HG03342 (cell line): ENCODE results near the gene DDX19B.
"Not testable (repeated sequence)": the region's sequence is repeated elsewhere in the genome, so short reads cannot be mapped to it uniquely, and the experiment has no call there.

Source experiments
- ATAC-seq: cut with Tn5 transposase; IDR thresholded peaks from one replicate; pipeline ENCODE4 v1.9.1; 2021; ENCODE audit warnings: mild to moderate bottlenecking, moderate library complexity; ENCODE audit not compliant: unreplicated experiment

DDX19B gene

DNA sequence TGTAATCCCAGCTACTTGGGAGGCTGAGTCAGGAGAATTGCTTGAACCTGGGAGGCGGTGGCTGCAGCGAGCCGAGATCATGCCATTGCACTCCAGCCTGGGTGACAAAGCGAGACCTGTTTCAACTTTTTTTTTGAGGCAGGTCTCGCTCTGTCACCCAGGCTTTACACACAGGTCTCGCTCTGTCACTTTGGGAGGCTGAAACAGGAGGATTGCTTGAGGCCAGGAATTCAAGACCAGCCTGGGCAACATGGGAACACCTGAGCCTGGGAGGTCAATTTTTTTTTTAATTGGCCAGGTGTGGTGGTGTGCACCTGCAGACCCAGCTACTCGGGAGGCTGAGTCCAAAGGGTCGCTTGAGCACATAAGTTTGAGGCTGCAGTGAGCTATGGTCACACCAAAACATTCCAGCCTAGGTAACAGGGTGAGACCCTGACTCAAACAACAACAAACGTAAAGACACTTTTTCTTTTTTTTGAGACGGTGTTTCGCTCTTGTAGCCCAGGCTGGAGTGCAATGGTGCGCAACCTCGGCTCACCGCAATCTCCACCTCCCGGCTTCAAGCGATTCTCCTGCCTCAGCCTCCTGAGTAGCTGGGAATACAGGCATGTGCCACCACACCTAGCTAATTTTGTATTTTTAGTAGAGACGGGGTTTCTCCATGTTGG lies 11.5 kb upstream of the DDX19B start:
- not testable (repeated sequence) for ATAC-seq

DNA sequence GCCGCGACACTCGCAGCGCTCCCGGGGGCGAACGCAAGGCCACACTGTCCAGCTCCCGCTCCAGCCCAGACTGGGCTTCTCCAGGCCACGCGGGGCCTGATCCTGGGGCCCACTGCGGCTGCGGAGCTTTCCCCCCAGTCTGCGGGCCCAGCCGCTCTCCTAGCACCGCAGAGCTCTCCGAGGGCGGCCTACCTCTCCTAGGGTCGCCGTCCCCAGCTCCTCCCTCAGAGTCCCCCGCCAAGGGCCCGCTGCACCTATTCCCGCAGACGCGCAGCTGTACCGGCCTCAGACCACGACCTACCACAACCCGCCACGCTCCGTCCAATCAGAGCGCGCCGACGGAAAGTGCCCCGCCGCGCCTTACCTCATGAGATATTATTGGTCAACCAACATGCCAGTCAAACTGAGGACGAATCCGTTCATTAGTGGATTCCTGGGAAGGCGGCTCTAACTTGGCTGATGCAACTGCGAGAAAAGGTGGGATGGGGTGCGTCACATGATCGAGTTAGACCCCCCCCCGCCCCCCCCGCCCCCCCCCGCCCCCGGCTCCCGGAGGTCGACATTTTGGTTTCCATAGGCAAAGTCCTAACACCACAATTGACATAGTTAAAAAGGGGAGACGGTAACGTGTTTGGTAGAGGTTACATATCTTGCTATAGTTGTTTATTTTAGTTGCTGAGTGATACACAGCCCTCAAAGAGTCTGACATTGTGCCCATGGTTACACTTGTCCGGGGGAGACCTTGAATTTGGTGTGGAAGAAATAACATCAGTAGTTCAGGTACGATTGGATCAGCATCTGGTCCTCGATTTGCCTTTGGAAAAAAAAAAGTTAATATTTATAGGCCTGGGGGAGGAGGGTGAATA lies 9.5 kb upstream of the DDX19B start, which contains the start of gene AARS1:
Gene AARS1 (minus strand): TSS at position 278 of the 866 bp plus-strand sequence. CDS start 6,743 bp downstream, outside the sequence.
- ATAC-seq = peak; percentile 95

DNA sequence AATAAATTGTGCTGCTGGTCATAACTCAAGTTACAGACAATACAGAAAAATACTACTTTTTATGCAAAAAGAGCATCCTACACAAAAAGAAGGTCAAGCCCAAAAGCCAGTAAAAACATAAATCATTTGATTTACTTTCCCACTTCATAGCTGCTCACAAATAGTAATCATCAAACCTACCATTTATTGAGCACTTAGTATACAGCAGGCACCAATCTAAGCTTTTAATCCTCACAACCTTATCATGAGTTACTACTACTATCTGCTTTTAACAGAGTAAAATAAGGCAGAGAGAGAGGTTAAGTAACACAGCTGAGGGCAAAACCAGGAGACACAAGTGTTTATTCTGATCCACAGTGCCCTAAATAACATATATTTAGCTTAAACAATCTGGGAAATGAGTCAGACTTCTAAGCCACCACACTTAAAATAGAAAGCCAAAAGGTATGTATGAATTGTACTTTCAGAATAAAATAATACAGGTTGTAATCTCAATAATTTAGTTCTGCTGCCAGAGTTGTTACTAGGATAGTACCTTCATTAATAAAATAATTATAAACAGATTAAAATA lies 8.0 kb upstream of the DDX19B start:
- ATAC-seq = no peak

DNA sequence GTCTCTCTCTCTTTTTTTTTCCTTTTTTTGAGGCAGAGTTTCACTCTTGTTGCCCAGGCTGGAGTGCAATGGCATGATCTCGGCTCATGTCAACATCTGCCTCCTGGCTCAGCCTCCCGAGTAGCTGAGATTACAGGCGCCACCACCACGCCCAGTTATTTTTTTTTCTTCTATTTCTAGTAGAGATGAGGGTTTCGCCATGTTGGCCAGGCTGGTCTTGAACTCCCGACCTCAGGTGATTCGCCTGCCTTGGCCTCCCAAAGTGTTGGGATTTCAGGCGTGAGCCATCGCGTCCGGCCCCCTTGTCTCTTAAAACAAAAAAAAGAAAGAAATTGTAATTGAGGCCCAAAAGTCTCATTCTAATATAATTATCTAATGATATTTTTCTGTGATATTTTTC lies 6.8 kb upstream of the DDX19B start:
- ATAC-seq = not testable (repeated sequence)

DNA sequence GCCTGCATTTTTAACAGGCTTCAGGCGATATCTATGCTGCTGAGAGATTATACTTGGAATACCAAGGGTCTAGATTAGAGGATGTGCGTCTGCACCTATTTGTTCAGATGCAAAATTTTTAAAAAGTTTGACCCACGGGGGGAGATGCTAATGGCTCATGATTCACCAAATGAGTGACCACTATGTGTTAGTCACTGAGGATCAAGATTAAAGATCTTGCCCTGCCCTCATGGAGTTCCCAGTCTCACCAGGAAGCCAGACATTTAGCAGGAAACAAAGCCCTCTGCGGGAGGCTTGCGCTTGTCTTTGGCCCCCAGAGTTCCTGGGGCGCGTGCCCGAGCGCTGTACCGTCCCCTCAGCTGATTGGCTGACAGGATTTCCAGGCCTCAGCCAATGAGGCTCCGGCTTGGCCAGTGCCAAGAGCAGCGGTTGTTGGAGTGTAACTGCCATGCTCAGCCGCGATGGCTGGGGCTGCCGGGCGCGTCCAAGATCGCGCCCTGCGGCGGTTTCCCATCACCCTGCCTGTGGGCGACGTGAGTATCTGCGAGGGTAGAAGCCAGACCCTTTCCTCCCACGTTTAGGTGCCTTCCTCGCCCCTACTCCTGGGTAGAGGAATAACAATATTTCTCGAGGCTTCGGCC lies 4.5 kb upstream of the DDX19B start:
- ATAC-seq = no peak

DNA sequence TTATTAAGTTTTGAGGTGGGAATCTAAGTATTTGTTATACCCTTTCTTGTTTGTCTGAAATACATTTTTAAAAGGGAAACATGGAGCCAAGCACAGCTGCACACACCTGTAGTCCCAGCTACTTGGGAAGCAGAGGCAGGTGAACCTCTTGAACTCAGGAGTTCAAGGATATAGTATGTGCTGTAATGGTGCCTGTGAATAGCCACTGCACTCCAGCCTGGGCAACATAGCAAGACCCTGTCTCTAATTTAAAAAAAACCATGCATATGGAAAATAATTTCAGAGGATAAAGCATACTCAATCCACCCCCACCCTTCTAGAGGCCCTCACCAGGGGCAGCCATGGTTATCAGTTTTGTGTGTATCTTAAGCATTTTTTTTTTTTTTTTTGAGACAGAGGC lies 3.4 kb upstream of the DDX19B start:
- no peak for ATAC-seq

DNA sequence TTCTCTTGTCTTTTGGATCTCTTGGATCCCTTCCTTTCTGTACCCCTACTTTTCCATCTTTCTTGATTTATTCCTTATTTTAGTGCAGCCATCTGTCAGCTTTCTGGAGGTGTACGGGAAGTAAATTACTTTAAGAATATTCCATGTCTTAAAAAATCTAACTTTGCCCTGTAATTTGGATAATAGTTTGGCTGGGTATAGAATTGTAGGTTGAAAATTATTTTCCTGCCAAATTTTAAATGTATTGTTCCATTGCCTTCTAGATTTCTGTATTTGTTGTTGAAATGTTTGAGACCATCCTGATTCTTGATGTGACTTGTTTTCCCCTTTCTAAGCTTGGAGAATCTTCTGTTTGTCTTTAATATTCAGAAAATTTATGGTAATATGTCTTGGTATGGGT lies 2.1 kb downstream of the DDX19B start:
- ATAC-seq = no peak

DNA sequence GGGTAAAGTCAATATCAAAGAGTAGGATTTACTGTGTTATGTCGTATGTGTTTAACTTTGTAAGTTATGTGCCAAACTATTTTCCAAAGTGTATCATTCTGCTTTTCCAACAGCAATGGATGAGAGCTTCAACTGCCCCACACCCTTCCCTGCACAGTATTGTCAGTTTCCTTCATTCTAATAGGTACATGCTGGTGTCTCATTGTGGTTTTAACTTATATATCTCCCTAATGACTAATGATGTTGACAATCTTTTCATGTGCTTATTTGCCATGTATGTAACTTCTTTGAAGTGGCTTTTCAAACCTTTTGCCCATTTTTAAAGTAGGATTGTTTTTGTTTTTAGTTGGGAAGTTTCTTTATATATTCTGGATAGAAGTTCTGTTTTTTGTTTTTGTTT lies 3.8 kb downstream of the DDX19B start:
- ATAC-seq = no peak

DNA sequence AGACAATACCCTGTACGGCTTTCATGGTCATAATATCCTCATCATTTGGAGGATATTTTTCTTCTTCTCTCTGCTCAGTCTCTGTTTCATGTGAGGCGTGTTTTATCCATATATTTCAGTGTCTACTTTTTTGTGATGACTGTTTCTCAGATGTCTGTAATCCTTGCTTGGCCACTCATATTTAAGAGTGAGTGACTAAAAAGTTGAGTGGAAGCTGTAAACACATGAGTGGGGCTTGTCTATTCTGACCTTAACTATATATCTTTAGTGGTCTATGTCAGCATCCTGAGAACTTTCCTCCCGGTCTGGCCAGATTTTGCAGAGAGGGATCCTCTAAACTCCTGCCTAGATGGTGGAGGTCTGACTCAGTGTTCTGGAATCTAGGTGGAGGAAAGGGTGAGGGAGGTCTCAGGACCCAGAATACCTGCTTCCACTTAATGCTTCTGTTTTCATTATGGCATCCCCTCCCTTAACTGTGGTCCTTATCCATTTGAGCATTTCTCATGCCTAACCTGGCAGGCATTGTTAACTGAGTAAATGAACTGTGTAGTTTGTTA lies 6.0 kb downstream of the DDX19B start:
- ATAC-seq = no peak

DNA sequence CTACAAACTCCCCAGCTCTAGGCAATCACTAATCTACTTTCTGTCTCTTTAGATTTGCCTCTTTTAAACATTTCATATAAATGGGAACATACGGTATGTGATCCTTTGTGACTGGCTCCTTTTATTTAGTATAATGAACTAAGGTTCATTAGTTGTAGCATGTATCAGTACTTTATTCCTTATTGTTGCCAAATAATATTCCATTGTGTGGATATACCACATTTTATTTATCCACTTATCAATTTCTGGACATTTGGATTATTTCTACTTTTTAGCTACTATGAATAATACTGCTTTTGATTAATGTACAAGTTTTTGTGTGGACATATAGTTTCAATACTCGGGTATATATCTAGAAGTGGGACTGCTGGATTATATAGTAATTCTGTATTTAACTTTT lies 7.9 kb downstream of the DDX19B start:
- ATAC-seq = no peak

DNA sequence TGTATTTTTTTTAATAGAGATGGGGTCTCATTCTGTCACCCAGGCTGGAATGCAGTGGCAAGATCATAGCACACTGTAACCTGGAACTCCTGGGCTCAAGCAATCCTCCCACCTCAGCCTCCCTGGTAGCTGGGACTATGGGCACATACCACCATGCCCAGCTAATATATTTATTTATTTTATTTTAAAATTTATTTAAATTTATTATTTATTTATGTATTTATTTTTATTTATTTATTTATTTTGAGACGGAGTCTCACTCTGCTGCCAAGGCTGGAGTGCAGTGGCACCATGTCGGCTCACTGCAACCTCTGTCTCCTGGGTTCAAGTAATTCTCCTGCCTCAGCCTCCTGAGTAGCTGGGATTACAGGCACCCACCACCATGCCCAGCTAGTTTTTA lies 8.7 kb downstream of the DDX19B start:
- not testable (repeated sequence) for ATAC-seq

DNA sequence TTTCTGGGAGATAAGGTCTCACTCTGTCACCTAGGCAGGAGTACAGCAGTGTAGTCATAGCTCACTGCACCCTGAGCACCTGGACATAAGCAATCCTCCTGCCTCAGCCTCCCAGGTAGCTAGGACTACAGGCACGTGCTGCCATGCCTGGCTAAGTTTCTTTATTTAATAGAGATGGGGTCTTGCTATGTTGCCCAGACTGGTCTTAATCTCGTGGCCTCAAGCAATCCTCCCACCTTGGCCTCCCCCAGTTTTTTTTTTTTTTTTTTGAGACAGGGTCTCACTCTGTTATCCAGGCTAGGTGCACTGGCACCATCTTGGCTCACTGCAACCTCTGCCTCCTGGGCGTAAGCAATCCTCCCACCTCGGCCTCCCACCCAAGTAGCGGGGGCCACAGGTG lies 21.1 kb downstream of the DDX19B start:
- no peak for ATAC-seq

DNA sequence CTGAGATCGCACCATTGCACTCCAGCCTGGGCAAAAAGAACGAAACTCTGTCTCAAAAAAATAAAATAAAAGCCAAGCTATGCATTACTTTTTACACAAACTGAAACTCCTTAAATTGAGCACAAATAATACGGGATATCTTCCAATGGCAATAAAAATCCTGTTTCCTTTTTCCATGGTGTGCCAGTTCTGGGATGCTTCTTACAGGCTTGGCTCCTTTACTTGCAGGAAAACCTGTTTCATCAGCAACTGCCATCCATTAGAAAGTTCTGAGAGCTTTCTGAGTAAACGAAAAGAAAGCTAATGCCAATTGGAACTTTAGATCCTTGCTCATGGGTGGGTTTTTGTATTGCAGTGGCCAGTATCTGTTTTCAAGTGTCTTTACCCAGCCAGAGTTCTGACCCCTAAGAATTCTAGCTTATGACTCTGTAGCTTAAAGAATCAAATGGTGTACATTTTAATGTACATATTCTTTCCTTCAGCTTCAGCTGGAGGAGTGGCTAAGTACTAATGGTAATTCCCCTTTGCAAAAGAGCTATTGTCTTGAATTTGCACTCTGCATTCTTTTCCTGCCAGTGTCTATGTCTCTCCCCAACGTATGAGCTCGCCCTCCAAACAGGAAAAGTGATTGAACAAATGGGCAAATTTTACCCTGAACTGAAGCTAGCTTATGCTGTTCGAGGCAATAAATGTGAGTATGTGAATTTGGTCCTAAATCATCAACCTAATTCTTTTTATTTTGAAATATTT lies 26.2 kb downstream of the DDX19B start:
- no peak for ATAC-seq

DNA sequence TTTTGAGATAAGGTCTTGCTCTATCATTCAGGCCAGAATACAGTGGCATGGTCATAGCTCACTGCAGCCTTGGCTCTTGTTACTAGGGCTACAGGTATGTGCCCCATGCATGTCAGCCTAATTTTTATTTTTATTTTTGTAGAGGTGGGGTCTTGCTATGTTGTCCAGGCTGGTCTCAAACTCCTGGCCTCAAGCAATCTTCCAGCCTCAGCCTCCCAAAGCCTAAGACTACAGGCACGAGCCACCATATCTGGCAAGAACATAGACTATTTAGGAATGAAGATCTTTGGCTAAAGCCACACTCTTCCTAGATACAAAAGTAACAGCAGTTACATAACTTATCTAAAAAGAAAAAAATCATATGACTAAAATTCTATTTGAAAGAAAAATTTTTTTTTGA lies 32.1 kb downstream of the DDX19B start:
- ATAC-seq = no peak

DNA sequence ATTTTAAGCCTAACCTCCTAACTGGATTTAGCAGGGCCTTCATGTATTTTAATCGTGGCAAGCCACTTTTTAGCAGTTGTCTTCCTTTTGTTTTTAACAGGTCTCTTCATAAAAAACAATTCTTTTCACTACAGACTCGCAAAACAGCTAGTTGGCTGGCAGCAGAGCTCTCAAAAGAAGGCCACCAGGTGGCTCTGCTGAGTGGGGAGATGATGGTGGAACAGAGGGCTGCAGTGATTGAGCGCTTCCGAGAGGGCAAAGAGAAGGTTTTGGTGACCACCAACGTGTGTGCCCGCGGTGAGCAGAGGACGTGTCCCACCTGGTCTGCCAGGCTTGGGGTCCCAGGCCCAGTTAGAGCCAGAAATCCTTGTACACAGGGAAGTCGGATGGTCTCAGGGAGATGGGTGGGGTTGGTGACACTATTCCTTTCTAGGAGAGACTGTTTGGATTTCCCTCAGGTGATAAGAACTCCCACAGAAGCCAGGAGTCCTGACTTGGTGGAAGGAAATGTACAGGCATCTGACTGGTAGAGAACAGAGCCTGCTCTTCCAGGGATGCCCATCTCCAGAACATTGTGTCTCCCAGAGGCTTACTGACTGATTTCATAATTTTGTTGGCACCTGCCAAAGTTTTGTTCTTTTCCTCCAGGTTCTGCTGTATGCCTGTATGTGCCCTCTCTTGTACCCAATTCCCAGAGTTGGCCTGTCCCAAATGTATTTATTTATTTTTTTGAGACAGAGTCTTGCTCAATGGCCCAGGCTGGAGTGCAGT lies 32.8 kb downstream of the DDX19B start:
- no peak for ATAC-seq

DNA sequence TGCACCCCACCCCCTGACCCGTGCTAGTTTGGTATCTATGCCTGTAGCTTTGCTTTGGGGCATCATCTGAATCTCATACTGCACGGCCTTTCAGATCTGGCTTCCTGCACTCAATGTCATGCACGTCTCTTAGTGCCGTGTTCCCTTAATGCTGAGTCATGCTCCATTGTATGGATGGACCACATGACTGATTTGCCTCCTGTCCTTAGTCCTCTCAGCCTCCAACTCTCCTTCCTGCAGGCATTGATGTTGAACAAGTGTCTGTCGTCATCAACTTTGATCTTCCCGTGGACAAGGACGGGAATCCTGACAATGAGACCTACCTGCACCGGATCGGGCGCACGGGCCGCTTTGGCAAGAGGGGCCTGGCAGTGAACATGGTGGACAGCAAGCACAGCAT lies 33.7 kb downstream of the DDX19B start:
- ATAC-seq = not testable (repeated sequence)

DNA sequence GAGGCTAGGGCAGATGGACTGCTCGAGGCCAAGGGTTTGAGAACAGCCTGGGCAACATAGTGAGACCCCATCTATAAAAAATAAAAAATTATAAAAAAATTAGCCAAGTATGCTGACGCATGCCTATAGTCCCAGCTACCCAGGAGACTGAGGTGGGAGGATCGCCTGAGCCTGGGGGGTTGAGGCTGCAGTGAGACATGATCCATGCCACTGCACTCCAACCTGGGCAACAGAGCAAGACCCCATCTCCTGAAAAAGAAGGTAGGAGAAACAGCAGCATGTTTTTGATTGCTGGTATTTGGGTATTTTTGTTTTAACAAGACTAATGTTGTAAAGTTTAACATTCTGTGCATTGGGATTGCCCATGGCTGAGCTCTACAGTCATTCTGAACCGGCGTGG lies 38.8 kb downstream of the DDX19B start:
- no peak for ATAC-seq

DNA sequence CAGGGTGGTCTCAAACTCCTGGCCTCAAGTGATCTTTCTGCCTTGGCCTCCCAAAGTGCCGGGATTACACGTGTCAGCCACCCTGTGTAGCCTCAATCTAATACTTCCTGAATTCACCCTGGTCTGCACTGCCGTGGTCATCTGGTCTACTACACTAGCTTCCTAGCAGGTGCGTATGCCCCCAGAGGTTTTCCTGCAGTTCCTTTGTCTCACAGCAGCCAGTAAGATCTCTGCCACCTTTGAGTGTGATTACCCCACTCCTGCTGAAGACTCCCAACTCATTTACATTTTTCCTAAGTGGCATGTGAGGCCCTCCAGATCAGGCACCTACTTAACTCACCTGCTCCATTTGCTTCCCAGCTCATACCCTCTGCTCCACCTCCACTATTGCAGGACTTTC lies 42.6 kb downstream of the DDX19B start:
- no peak for ATAC-seq

DNA sequence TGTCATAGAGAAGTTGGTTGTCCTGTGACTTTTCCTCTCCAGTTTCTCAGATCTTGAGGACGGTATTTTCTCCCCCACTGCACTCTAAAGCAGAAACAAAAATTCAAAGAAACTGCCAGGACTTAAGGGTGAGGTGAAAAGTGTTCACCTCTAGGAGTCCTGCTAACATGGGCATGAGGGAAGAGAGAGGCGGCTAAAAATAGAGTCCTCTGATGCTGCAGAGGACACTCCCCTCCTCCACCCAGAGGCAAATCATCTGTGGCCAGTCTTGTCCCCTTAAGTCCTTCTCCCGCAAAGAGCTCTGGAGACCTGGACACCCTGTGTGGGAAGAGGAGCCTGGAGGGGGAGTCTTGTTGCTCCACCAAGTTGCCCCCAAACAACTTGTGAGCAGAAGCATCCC lies 43.0 kb downstream of the DDX19B start:
- no peak for ATAC-seq

DNA sequence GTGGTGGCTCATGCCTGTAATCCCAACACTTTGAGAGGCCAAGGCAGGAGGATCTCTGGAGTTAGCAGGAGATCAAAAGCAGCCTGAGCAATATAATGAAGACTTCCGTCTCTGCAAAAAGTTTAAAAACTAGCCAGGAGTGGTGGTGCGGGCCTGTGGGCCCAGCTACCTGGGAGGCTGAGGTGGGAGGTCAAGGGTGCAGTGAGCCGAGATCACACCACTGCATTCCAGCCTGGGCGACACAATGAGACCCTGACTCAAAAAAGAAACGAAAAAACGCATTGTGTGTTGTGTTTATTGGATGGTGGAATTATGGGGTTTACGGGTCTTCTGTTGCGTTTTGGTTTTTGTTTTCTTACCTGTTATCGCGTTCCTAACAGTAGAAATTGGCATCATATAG lies 46.9 kb downstream of the DDX19B start:
- no peak for ATAC-seq
